HG03460 (cell line): Measurements from ENCODE around the gene MRPS18B.
"Not testable (repeated sequence)": the region's sequence is repeated elsewhere in the genome, so short reads cannot be mapped to it uniquely, and the experiment has no call there.

Experiments
- ATAC-seq: cut with Tn5 transposase; IDR thresholded peaks from one replicate; pipeline ENCODE4 v1.9.1; 2021; ENCODE audit not compliant: unreplicated experiment

Gene MRPS18B

GRCh38 chr6:30635834-30636233 is 18.2 kb downstream of the MRPS18B start:
- ATAC-seq = no peak

- ATAC-seq = no peak
These were observed 22.8 kb downstream of the MRPS18B start for GRCh38 chr6:30640481-30640880.

DNA sequence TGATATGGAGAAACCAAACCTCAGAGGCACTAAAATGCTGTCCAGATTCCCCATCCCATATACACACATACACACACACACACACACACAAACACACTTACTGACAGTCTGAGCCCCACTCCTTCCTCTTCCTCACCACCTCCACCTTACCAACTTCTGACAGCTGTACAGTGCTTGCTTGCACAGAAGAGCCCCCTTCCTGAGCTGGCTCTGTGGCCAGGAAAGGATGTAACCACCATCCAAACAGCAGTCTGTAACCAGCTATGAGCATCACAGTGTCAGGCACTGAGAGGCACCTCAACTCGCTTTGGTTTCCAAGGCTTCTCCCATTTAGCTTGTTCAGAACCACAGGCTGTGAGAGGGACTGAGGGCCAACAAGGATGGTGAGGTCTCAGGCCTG is 23.4 kb downstream of the MRPS18B start:
- no peak for ATAC-seq

GRCh38 chr6:30643656-30644055 is 26.0 kb downstream of the MRPS18B start:
- ATAC-seq = no peak

GRCh38 chr6:30644769-30645168 is 27.1 kb downstream of the MRPS18B start:
- no peak for ATAC-seq

DNA sequence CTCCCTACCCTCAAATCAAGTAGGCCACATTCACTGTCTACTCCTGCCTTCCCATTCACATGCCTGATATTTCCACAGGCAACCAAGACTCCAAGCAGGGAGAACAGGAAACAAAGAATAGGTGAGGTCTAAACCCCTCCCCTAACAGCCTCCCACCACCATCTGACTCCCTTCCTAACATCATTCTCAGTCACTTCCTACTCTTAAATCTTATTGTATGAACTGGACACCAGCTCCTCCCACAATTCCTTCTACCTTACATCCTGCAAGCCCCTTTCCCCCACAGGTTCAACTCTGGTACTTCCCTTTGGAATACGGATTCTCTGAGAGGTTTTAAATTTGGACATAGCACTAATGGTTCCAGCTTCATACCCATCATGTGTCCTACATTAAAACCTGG is 28.3 kb downstream of the MRPS18B start:
- no peak for ATAC-seq

- ATAC-seq = peak; percentile 44
These were observed 29.0 kb downstream of the MRPS18B start, which contains the start of gene C6orf136 for GRCh38 chr6:30646450-30647241. Gene C6orf136 (plus strand): TSS chr6:30647133. CDS start chr6:30647232, 99 bp downstream.

DNA sequence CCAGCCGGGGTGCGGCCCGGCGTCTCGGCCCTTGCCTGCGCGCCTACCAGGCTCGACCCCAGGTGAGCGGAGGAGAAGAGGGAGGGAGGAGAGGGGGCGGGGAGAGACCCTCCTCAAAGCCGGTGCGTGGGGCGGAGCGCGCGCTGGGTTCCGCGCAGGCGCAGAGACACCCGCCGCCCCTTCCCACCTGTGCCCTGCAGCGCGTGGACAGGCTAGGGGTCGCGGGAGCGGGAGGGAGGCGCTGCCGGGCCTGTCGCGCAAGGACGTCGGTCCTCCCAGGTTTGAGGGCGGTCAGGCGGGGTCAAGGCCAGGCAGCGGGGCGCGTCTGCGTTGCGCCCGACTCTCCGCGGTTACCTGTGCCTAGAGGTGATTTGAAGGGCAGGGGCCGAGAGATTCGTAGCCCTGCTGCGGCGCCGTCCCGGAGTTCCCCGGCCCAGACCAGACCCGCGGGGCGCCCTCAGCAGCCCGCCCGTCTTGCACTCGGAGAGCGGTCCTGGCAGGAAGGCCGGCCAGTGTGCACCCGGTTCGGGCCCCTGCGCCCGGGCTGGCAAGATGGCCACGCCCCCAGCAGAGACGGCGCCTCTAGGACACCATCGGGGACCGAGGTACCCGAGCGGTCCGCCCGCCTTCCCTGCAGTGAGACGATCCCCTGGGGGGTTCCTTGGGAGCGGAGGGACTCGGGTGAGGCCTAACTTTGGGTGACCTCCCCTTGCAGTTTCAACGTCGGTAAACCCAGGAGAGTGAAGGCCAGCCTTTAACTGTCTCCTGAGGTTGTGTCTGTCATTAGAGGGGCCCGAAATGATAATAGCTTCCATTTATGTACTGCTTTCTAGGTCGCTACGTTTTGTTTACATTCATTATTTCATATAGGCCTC is 29.8 kb downstream of the MRPS18B start:
- peak; percentile 55 for ATAC-seq

- ATAC-seq = no peak
These were observed 33.5 kb downstream of the MRPS18B start for GRCh38 chr6:30651143-30651542.

DNA sequence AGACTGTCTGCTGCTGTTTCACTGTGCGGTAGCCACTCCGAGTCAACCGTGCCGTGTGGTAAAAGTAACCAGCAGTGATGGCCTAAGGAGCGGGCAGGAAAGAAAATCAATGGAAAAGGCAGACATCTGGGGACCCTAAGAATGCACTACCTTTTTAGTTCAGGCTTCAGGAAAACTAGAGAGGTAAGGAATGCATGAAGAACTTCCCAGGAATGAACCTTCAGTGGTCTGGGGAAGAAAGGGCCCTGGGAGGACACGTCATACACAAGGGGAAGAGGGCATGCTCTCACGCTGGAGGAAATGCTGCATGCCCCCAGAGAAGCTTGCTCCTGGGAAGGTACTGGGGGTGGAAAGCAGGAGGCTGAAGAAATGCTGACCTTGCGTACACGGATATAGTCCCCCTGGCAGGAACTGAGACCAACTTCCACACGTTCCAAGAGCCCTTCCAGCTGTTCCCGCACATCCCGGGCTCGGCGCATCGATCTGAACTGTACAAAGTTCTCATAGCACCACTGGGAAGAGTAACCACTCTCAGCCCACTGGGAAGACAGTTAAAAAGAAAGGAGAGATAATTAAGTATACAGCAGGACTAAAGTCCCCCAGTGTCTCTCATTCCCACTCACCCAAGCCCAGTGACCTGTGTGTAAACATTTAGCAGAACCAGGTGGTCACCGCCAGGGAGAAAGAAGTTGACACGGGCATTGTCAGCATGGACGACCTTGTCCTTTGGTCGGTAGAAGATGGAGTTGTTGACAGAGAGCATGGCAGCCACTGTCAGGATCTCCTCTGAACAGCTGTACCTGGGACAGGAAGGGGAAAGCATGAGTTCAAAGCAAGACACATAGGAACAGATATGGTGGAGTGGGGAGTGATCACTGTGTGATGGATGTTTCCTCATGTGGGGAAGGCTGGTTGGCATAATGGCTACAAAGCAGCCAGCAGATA is 37.4 kb downstream of the MRPS18B start:
- ATAC-seq = no peak

DNA sequence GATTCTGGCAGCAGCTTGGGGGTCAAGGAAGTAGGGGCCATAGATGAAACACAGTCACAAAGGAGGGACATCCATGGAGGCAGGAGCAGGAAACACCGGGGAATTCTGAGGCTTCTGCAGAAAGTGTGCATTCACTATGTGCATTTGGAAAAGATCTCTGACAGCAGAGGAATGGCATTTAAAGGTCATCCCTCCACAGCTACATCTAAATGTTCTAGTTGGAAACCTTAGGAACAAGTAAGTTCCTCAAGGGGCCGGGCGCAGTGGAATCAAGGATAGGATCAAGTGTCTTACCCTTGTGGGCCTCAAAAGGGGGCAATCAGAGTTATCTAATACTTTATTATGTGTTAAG is 38.1 kb downstream of the MRPS18B start:
- ATAC-seq = no peak

- no peak for ATAC-seq
These were observed 38.9 kb downstream of the MRPS18B start for GRCh38 chr6:30656513-30656912.

DNA sequence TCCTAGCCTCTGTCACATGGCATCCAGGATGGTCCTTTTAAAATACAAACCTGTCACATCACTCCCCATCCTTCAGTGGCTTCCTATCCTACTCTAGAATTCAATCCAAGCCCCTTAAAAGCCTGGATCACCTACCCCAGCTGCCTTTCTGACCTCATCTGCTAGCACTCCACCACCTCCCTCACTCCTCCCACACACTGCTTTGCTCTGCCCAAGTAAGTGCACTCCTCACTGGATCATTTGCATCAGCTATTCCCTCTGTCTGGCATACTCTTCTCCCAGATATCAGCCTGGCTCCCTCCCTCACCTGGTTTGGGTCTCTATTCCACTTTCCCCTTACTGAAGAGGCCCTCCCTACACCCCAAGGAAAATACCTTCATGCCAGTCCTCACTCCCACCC is 39.8 kb downstream of the MRPS18B start:
- ATAC-seq = no peak

- not testable (repeated sequence) for ATAC-seq
These were observed 40.3 kb downstream of the MRPS18B start for GRCh38 chr6:30657922-30658321.

DNA sequence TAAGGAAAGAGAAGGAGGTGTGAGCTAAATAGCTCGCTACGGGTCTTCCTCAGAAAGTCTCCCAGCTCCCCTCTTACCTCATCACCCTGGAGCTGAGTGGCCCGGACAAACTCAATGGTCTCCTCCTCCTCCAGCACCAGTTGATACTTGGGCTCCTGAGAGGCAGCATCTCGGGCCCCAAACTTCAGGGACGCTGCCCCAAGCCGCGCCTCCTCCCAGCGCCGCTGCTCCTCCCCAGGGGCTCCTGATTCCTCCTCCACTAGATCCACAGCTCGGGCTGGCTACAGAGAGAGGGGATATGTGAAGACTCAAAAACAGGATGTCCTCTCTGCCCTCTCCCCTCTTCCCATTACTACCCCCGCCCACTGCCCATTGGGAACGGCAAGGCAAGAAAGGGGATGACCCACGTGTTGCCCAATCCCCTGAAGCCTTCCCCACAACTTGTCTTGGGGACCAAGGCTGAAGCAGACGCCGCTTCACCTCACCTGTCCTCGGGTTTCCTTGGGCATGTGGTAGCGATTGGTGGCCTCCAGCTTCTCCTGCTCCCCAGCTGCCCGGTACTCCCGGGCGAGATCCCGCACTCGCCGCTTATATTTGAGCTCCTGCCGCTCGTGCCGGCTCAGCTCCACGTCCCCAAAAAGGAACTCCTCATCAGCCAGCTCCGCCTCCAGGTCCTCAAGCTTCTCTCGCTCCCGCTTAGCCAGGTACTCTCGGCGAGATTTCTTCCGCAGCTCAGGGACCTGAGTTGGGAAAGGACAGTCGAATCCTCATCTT is 47.5 kb downstream of the MRPS18B start:
- no peak for ATAC-seq

- not testable (repeated sequence) for ATAC-seq
These were observed 48.7 kb downstream of the MRPS18B start for GRCh38 chr6:30666300-30666699.

- ATAC-seq = no peak
These were observed 53.3 kb downstream of the MRPS18B start for GRCh38 chr6:30670760-30671527.

DNA sequence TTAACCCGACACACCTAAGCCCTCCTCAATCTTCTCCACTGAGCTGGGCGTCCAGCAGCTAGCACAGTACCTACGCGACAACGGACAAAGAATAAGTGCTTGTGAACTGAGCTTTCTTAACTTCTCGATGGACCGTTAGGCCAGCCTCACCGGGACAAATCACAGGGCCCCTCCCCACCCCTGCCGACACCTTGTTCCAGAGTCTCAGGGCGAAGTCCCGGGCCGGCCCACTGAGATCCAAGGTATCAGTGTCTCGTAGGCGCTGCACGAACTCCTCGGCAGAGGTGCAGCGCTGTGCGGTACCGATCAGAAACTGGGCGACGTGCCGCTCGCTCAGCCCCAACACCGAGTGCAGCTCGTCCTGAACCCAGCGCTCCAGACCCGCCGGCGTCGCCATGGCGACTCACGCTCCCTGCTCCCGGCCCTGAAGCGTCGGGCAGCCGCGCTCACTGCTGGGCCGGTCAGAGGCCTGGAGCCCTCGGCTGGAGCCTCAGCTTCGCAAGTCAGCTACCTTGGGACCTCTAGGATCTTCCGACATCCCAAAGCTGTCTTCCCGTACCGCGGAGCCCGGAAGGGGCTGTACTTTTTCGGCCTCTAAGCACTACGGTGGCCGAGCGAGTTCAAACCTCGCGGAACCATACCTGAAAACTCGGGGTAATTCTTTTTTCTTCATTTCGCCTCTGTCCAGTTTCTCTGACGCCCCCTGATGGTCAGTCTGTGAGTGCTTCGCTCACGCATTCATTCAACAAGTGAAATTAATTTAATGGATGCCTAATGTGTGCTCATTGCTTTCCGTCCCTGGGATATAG is 55.0 kb downstream of the MRPS18B start, which contains the start of gene DHX16:
TSS of gene DHX16 (minus strand) at position 562 of the 809 bp plus-strand sequence. CDS start at position 397, 165 bp downstream.
- ATAC-seq = peak; percentile 69
